WTC11 (cell line): ENCODE data around the gene NLRP13. TPM values are rescaled to one million over a fixed set of nuclear protein-coding genes. Genes with fewer than 3 reads are reported as not detected.

Experiments used
- ATAC-seq: fragments of 200-7000 bp; cut with Tn5 transposase; 2 replicates; pipeline ENCODE4 v1.10.0; 2021; ENCODE audit warnings: mild to moderate bottlenecking, moderate library complexity
- CTCF ChIA-PET: fragments of 300-600 bp; sonication (Branson Sonifier 250); formaldehyde crosslinking; loops from one replicate; lab custom pipeline; 2021; ENCODE audit warnings: antibody characterized with exemption; lab: Charles Lee
- POLR2A ChIA-PET: fragments of 350-600 bp; sonication (Branson Sonifier 250); formaldehyde crosslinking; loops from one replicate; lab custom pipeline; 2021; ENCODE audit warnings: antibody characterized with exemption; lab: Charles Lee
- DNase-seq: peaks from one replicate; pipeline ENCODE4 v3.0.0; 2021; ENCODE audit warnings: low spot score
- H3K27ac Mint-ChIP-seq: 2 replicates; pipeline ENCODE4 v1.8.0; 2021; ENCODE audit warnings: mixed read lengths
- H3K27me3 Mint-ChIP-seq: 2 replicates; pipeline ENCODE4 v1.8.0; 2021; ENCODE audit warnings: low read depth, mild to moderate bottlenecking, moderate library complexity, mixed read lengths
- H3K36me3 Mint-ChIP-seq: 2 replicates; pipeline ENCODE4 v1.8.0; 2021; ENCODE audit warnings: mixed read lengths
- H3K4me1 Mint-ChIP-seq: 2 replicates; pipeline ENCODE4 v1.8.0; 2022; ENCODE audit warnings: mixed read lengths
- H3K4me3 Mint-ChIP-seq: 2 replicates; pipeline ENCODE4 v1.8.0; 2021; ENCODE audit warnings: mild to moderate bottlenecking, moderate library complexity, mixed read lengths
- H3K9me3 Mint-ChIP-seq: 2 replicates; pipeline ENCODE4 v1.8.0; 2021; ENCODE audit warnings: mixed read lengths
- ELF4 ChIP-seq: sonication (generic); formaldehyde crosslinking; IDR thresholded peaks from 2 replicates; pipeline ENCODE4 v1.8.1; 2022; ENCODE audit warnings: low read depth, mild to moderate bottlenecking, moderate library complexity, missing genetic modification reagents
- EMX1 ChIP-seq: fragments of 250-450 bp; sonication (Bioruptor Pico); IDR thresholded peaks from 2 replicates; pipeline ENCODE4 v1.8.0; 2021; ENCODE audit warnings: mild to moderate bottlenecking
- FOXJ3 ChIP-seq: sonication (generic); formaldehyde crosslinking; IDR thresholded peaks from 2 replicates; pipeline ENCODE4 v1.9.0; 2021; ENCODE audit warnings: missing genetic modification reagents, mild to moderate bottlenecking, borderline replicate concordance
- FOXK1 ChIP-seq: sonication (generic); formaldehyde crosslinking; IDR thresholded peaks from 2 replicates; pipeline ENCODE4 v1.8.0; 2022; ENCODE audit warnings: mild to moderate bottlenecking, moderate library complexity, missing genetic modification reagents
- HMGA2 ChIP-seq: fragments of 250-450 bp; sonication (Bioruptor Pico); IDR thresholded peaks from 2 replicates; pipeline ENCODE4 v1.4.0; 2021; ENCODE audit warnings: mild to moderate bottlenecking, moderate library complexity
- NFE2L1 ChIP-seq: sonication (generic); formaldehyde crosslinking; IDR thresholded peaks from 2 replicates; pipeline ENCODE4 v1.8.1; 2023; ENCODE audit warnings: missing genetic modification reagents
- NR1H2 ChIP-seq: sonication (generic); formaldehyde crosslinking; IDR thresholded peaks from 2 replicates; pipeline ENCODE4 v1.9.0; 2021; ENCODE audit warnings: mild to moderate bottlenecking, moderate library complexity, missing genetic modification reagents
- NR3C1 ChIP-seq: sonication (generic); formaldehyde crosslinking; conservative IDR thresholded peaks from 2 replicates; pipeline ENCODE4 v1.8.1; 2023; ENCODE audit warnings: low read depth, mild to moderate bottlenecking, missing genetic modification reagents
- PRRX2 ChIP-seq: fragments of 250-450 bp; sonication (Bioruptor Pico); IDR thresholded peaks from 2 replicates; pipeline ENCODE4 v1.8.0; 2021; ENCODE audit warnings: mild to moderate bottlenecking
- RELA ChIP-seq: sonication (generic); formaldehyde crosslinking; IDR thresholded peaks from 2 replicates; pipeline ENCODE4 v1.8.1; 2022; ENCODE audit warnings: missing genetic modification reagents, mild to moderate bottlenecking, borderline replicate concordance
- RORB ChIP-seq: fragments of 250-450 bp; sonication (Bioruptor Pico); IDR thresholded peaks from 2 replicates; pipeline ENCODE4 v1.9.0; 2021; ENCODE audit warnings: mild to moderate bottlenecking
- SOX15 ChIP-seq: fragments of 250-450 bp; sonication (Bioruptor Pico); IDR thresholded peaks from 2 replicates; pipeline ENCODE4 v1.9.0; 2021; ENCODE audit warnings: mild to moderate bottlenecking
- TEAD1 ChIP-seq: sonication (generic); formaldehyde crosslinking; IDR thresholded peaks from 2 replicates; pipeline ENCODE4 v1.8.0; 2022; ENCODE audit warnings: mild to moderate bottlenecking, missing genetic modification reagents
- ZBTB21 ChIP-seq: sonication (generic); formaldehyde crosslinking; IDR thresholded peaks from 2 replicates; pipeline ENCODE4 v1.8.1; 2023; ENCODE audit warnings: mild to moderate bottlenecking, missing genetic modification reagents, borderline replicate concordance
- ZNF219 ChIP-seq: sonication (generic); formaldehyde crosslinking; IDR thresholded peaks from 2 replicates; pipeline ENCODE4 v1.8.0; 2023; ENCODE audit warnings: missing genetic modification reagents, mild to moderate bottlenecking, borderline replicate concordance
- ZNF416 ChIP-seq: fragments of 250-450 bp; sonication (Bioruptor Pico); IDR thresholded peaks from 2 replicates; pipeline ENCODE4 v1.9.0; 2021; ENCODE audit warnings: mild to moderate bottlenecking, inconsistent platforms
- total RNA-seq: library from RNA; stranded (reverse); gene quantifications from 3 replicates; pipeline ENCODE4 v1.2.3, GENCODE V29; 2021
- TF ChIP-seq, protein P1 (sequence below): fragments of 250-450 bp; sonication (Bioruptor Pico); IDR thresholded peaks from 2 replicates; pipeline ENCODE4 v1.9.0; 2021; ENCODE audit warnings: moderate library complexity, mild to moderate bottlenecking, inconsistent platforms, borderline replicate concordance
- TF ChIP-seq, protein P2 (sequence below): sonication (generic); formaldehyde crosslinking; IDR thresholded peaks from 2 replicates; pipeline ENCODE4 v1.8.0; 2022; ENCODE audit warnings: mild to moderate bottlenecking, missing genetic modification reagents
- TF ChIP-seq, protein P3 (sequence below): sonication (generic); formaldehyde crosslinking; IDR thresholded peaks from 2 replicates; pipeline ENCODE4 v1.8.1; 2023; ENCODE audit warnings: mild to moderate bottlenecking, missing genetic modification reagents
- TF ChIP-seq, protein P4 (sequence below): fragments of 250-450 bp; sonication (Bioruptor Pico); conservative IDR thresholded peaks from 2 replicates; pipeline ENCODE4 v1.9.0; 2021; ENCODE audit warnings: mild to moderate bottlenecking

Gene NLRP13
- total RNA-seq, 1 experiment from 2014 or later: not detected

DNA sequence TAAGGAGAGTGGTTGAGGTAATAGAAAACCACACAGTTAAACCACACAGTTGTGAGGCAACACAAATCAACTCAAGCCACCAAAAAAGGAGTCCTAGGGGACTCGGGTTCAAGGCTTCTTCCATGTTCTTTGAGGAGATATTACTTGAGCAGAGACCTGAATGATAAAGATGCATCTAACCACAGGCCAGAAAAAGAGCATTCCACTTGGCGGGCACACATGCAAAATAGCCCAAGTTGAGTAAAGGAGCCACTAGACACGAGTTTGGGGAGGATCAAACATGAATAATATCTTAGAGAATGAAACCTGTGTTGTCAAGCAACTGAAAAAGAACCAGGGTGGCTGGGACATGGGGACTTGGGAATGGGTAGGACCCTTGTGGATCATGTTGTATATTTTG, 65.6 kb downstream of the NLRP13 start (continued):
- TF ChIP-seq, protein P1, sequence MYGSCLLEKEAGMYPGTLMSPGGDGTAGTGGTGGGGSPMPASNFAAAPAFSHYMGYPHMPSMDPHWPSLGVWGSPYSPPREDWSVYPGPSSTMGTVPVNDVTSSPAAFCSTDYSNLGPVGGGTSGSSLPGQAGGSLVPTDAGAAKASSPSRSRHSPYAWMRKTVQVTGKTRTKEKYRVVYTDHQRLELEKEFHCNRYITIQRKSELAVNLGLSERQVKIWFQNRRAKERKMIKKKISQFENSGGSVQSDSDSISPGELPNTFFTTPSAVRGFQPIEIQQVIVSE (CRISPR knock-in tag): no peak
- TF ChIP-seq HMGA2 (CRISPR knock-in tag) (no peak), ZBTB21 (CRISPR knock-in tag) (no peak), ZNF416 (CRISPR knock-in tag) (no peak)
- TF ChIP-seq, protein P2, sequence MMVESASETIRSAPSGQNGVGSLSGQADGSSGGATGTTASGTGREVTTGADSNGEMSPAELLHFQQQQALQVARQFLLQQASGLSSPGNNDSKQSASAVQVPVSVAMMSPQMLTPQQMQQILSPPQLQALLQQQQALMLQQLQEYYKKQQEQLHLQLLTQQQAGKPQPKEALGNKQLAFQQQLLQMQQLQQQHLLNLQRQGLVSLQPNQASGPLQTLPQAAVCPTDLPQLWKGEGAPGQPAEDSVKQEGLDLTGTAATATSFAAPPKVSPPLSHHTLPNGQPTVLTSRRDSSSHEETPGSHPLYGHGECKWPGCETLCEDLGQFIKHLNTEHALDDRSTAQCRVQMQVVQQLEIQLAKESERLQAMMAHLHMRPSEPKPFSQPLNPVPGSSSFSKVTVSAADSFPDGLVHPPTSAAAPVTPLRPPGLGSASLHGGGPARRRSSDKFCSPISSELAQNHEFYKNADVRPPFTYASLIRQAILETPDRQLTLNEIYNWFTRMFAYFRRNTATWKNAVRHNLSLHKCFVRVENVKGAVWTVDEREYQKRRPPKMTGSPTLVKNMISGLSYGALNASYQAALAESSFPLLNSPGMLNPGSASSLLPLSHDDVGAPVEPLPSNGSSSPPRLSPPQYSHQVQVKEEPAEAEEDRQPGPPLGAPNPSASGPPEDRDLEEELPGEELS (CRISPR knock-in tag): no peak
- TF ChIP-seq, protein P3, sequence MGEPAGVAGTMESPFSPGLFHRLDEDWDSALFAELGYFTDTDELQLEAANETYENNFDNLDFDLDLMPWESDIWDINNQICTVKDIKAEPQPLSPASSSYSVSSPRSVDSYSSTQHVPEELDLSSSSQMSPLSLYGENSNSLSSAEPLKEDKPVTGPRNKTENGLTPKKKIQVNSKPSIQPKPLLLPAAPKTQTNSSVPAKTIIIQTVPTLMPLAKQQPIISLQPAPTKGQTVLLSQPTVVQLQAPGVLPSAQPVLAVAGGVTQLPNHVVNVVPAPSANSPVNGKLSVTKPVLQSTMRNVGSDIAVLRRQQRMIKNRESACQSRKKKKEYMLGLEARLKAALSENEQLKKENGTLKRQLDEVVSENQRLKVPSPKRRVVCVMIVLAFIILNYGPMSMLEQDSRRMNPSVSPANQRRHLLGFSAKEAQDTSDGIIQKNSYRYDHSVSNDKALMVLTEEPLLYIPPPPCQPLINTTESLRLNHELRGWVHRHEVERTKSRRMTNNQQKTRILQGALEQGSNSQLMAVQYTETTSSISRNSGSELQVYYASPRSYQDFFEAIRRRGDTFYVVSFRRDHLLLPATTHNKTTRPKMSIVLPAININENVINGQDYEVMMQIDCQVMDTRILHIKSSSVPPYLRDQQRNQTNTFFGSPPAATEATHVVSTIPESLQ: no peak

DNA sequence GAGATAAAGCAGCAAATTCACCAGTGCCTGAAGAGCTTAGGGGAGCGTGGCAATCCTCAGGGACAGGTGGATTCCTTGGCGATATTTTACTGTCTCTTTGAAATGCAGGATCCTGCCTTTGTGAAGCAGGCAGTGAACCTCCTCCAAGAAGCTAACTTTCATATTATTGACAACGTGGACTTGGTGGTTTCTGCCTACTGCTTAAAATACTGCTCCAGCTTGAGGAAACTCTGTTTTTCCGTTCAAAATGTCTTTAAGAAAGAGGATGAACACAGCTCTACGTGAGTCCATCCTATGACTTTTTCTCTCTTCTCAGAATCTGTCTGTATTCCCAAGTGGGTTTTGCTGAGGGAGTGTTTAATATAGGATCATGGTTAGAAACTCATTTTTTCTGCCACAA, 73.2 kb downstream of the NLRP13 start:
- TF ChIP-seq RELA (CRISPR knock-in tag) (no peak), FOXJ3 (CRISPR knock-in tag) (no peak), RORB (CRISPR knock-in tag) (no peak), NR3C1 (CRISPR knock-in tag) (no peak)
- TF ChIP-seq, protein P3: no peak
- ChIA-PET POLR2A (no interaction called here), CTCF (no interaction called here)
- Mint-ChIP-seq H3K4me1 (no peaks in the 10 kb centered on the region), H3K27ac (no peak overlapping the region), H3K36me3 (peaks cover 61% of the 10 kb centered on the region), H3K4me3 (no peak overlapping the region), H3K27me3 (peaks cover 16% of the 10 kb centered on the region), H3K9me3 (peaks cover 66% of the 10 kb centered on the region)
- ATAC-seq (no peak), DNase-seq (no peak)

DNA sequence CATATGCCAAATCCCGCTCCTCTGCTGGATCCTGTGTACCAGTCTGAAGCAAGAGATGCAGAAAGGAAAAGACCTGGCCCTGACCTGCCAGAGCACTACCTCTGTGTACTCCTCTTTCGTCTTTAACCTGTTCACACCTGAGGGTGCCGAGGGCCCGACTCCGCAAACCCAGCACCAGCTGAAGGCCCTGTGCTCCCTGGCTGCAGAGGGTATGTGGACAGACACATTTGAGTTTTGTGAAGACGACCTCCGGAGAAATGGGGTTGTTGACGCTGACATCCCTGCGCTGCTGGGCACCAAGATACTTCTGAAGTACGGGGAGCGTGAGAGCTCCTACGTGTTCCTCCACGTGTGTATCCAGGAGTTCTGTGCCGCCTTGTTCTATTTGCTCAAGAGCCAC, 73.7 kb downstream of the NLRP13 start:
- peaks cover 19% of the 10 kb centered on the region for H3K27me3 Mint-ChIP-seq
- no peaks in the 10 kb centered on the region for H3K4me1 Mint-ChIP-seq
- H3K9me3 Mint-ChIP-seq: peaks cover 68% of the 10 kb centered on the region
- CTCF ChIA-PET: no interaction called here
- H3K36me3 Mint-ChIP-seq: peaks cover 64% of the 10 kb centered on the region
- H3K27ac Mint-ChIP-seq: no peak overlapping the region
- POLR2A ChIA-PET: no interaction called here
- H3K4me3 Mint-ChIP-seq: no peak overlapping the region
- DNase-seq (no peak), ATAC-seq (no peak)
- TF ChIP-seq, protein P4, sequence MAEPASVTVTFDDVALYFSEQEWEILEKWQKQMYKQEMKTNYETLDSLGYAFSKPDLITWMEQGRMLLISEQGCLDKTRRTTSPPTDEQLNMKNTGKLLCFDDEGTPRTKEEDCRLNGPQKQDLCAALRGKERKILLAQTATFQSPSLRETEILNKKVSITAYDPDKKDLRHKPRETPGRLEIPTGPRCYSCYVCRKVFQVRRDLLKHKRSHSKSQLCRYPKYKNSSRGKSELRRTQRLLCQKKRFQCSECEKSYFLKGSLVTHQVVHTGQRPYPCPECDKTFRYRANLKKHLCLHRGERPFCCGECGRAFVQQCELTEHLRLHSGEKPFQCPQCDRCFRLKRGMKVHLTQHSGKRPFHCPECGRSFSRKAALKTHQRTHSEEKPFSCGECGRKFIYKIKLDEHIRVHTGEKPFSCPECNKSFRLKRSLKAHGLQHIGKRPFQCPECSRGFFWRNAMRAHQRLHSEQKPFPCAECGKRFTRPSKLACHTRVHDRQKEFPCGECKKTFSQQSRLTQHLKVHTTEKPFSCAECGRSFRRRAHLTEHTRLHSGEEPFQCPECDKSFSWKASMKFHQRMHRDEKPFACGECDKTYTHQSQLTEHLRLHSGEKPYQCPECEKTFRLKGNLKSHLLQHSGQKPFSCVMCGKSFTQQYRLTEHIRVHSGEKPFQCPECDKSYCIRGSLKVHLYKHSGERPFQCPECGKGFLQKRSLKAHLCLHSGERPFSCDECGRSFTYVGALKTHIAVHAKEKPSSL: no peak
- TF ChIP-seq EMX1 (CRISPR knock-in tag) (no peak), TEAD1 (no peak), FOXK1 (CRISPR knock-in tag) (no peak), ELF4 (CRISPR knock-in tag) (no peak), NR1H2 (CRISPR knock-in tag) (no peak), SOX15 (CRISPR knock-in tag) (no peak), PRRX2 (CRISPR knock-in tag) (no peak), ZNF219 (CRISPR knock-in tag) (no peak), NFE2L1 (no peak)
- TF ChIP-seq, protein P3: no peak
